Measurements from ENCODE around the gene LRP1B. TPM values are rescaled to one million over a fixed set of nuclear protein-coding genes. Genes with fewer than 3 reads are reported as not detected.

Gene LRP1B
- polyA plus RNA-seq, 3 donors, result 0.25 to 3.1 (median 2.2) TPM

DNA sequence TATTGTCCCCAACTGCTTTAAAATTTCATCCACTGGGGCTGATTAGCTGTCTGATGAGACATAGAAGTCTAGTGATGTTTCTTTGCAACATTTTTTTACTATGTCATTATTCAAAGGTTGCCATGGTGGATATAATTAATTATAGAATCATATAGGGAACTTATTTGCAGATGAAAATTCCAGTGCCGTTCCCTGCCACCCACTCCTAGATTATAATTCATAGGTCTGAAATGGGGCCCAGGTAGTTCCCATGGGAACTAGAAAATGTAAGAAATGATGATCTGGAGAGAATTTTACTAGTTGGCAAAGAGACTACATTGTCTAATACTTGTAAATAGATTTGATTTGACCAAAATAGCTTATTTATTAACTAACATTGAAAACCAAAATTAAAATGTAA is 1854.2 kb downstream of the LRP1B start:
- 53 to 94% (median 85%) methylated on average over 1 of the region's 1 CpG for WGBS, 3 donors
- H3K27ac ChIP-seq (ENCODE audit: low read depth, low read length), result no peak overlapping the region

DNA sequence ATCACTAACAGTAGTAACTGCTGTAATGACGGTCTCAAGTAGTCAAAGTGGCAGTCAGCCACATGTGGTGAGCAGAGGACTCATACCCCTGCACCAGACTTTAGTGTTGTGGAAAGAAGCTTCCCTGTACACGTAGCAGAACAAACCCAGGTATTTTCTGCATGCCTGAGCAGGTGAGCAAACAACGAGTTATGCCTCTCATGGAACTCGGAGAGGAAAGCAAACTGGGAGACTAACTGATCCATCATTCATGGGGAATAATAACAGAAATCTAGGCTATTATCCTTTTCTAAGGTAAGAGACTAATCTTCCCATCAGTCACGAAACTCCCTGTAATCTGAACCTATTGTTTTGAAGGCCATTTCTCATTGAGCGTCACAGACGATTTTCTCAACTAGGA is 1855.4 kb downstream of the LRP1B start:
- no peak overlapping the region for H3K27ac ChIP-seq (ENCODE audit: low read depth, low read length)

DNA sequence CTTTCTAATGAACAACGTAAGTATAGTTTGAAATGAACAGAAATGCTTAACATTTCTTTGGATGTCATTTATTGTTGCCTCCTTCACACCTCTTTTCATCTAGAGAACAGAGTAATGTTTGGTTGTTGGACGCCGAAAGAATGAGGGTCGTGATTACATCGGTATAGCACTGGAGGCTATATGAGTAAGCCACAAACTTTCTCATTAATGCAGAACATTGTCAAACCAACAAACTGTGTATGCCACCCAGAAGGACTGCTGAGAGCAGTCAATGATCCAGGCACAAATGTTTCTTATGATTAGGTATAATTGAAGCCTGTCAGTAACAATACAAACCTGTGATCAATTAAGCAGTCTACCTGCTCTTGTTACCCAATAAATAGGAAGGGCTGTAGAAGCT is 1855.9 kb downstream of the LRP1B start:
- WGBS, 3 donors, result 80 to 91% (median 89%) methylated on average over 5 of the region's 5 CpGs
- no peak overlapping the region for H3K27ac ChIP-seq (ENCODE audit: low read depth, low read length)

More for the DNA sequence above, 1855.4 kb downstream of the LRP1B start:
- 56 to 83% (median 83%) methylated on average over 7 of the region's 7 CpGs for WGBS, 3 donors

DNA sequence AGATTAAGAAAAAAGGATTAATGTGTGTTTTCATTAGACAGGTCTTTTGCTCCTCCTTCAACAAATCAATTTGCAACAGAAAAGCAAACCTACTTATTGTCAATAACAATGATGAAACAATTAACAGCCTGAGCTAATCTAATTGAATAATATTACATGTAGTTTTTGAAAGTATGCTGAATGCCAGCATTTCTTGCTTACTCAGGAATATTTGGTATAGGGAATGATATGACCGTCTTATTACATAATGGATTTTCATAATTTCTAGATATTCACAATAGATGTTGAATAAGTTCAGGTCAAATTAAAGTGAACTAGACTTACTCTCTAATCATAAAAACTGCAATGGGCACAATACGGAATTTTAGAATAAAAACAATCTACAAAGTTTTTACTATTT is 1856.9 kb downstream of the LRP1B start:
- H3K27ac ChIP-seq (ENCODE audit: low read depth, low read length), result no peak overlapping the region
- 84 to 90% (median 88%) methylated on average over 2 of the region's 2 CpGs for WGBS, 3 donors

DNA sequence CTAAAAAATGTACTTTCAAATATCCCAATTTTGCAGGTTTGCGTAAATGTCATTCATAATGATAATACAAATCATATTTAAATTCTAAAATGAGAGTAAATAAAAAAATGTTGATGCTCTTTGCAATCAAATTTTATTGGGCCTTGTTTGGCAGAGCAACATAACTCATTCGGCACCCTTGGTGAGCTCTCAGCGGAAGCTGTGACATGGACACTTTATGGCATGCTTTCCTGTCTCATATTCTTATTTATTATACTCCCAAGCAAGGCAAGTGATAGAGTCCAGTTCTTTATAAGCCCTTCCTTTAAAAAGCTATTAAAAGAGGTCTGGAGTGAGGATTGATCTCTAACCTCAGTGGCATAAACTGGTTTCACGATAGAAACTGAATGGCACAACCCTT is 1857.4 kb downstream of the LRP1B start:
- WGBS, 3 donors, result 80 to 86% (median 85%) methylated on average over 4 of the region's 4 CpGs
- H3K27ac ChIP-seq (ENCODE audit: low read depth, low read length), result no peak overlapping the region

DNA sequence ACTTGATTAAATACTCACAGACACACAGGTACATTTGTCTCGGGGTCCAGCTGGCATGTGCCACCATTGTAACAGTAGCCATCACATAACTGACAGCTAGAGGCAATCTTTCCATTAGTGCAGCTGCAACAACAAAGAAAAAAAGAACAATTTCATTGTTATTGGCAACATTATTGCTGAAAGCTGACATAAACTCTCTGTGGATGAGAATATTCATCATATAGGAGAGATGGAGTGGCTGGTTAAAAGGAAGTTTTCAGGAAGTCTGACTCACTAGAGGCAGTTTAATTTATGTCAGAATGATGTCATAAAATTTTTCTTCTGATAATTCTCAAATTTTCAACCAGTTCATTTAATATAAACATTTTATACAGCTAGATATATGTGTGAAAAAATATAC is 1860.6 kb downstream of the LRP1B start:
- H3K27ac ChIP-seq (ENCODE audit: low read depth, low read length), result no peak overlapping the region
- WGBS, 3 donors, result 77 to 84% (median 82%) methylated on average over 1 of the region's 1 CpG

DNA sequence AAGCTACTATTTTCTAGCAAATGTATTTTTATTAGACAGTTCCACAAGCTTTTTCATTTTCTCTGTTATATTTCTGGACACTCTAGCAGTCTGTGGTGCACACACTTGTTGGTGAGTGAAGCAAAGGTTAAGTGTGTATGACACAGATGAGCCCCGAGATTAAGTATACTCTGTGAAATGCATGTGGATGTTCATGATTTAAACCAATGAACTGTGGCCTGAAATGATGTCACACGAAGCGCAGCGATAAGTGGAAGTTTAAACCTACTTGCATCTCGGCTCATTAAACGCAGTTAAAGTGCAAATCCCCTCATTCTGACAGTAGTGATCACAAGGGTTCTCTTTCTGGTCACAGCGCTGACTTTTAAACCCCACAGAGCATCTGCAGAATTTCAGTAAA is 1861.8 kb downstream of the LRP1B start:
- no peak overlapping the region for H3K27ac ChIP-seq (ENCODE audit: low read depth, low read length)
- WGBS, 3 donors, result 66 to 78% (median 78%) methylated on average over 7 of the region's 7 CpGs

DNA sequence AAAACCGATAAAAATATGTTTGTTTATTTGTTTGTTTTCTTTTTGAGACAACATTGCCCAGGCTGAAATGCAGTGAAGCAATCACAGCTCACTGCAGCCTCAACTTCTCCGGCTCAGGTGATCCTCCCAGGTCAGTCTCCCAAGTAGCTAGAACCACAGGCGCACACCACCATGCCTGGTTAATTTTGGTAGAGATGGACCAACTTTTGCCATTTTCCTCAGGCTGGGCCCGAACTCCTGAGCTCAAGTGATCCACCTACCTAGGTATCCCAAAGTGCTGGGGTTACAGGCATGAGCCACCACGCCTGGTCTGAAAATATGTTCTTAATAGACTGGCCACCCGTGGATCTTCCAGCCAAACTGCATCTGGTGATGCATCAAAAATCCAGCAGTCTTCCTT is 1867.9 kb downstream of the LRP1B start:
- 81 to 89% (median 84%) methylated on average over 6 of the region's 6 CpGs for WGBS, 3 donors
- H3K27ac ChIP-seq (ENCODE audit: low read depth, low read length), result no peak overlapping the region

DNA sequence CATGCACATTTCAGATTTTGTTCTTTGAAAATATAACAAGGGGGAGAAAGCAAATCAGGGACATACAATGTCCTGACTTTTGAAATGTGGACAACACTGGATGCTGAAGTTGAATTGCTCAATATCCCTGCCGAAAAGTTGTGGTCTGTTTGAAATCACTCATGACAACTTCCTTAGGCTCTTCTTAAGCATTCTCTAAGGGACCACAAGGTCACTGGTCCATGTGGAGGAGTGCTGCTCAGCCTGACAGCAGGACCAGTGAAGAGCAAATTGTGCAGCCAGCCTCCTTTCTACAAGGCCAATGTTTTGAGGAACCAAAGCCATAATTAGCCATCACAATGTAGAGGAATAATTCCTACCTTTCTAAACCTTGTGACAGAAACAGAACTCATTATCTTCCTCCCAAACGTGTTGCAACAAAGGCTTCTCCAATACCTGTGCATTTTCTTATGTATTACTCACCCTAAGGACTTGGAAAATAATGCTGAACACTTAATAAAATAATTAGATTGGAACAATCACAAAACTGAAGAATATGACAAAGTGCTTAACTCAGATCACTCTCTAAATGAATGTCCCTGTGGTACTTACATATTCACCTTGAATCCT is 1873.0 kb downstream of the LRP1B start:
- 39 to 61% (median 40%) methylated on average over 2 of the region's 2 CpGs for WGBS, 3 donors
- H3K27ac ChIP-seq (ENCODE audit: low read depth, low read length), result no peak overlapping the region

DNA sequence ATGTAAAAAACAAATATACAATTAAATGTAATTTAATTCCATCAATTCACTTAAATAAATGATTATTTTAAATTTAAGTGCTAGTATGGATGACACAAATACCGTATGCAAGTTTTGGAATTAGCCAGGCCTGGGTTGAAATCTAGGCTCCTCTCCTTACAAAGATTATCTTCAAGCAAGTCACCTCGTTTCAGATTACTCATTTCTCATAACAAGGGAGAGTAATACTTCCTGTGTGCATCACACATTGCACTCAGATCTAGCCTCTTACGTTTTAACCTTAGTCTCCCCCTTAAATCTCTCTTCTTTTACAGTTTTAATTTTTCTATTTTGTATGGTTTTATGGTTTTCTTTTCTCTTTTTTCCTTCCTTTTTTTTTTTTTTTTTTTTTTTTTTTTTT is 1874.7 kb downstream of the LRP1B start:
- H3K27ac ChIP-seq (ENCODE audit: low read depth, low read length), result no peak overlapping the region
- 42 to 47% (median 42%) methylated on average over 3 of the region's 3 CpGs for WGBS, 3 donors

DNA sequence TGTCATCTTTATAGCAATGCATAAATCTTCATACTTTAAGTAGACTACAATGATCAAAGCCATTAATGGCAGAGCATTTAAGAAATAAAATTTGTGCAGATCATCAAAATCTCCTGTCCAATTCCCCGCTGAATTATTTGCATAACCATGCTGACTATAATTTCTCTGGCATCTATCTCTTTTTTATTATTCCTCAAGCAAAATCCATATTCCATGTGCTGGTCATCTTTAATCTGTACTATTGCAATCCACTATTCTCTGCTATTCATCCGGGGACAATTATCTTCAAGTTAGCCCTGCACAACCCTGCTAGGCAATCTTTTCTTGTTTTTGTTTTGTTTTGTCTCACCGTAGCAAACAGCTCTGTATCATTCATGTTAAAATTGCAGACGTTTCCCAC is 1881.0 kb downstream of the LRP1B start:
- 58 to 61% (median 60%) methylated on average over 4 of the region's 4 CpGs for WGBS, 3 donors
- no peak overlapping the region for H3K27ac ChIP-seq (ENCODE audit: low read depth, low read length)

DNA sequence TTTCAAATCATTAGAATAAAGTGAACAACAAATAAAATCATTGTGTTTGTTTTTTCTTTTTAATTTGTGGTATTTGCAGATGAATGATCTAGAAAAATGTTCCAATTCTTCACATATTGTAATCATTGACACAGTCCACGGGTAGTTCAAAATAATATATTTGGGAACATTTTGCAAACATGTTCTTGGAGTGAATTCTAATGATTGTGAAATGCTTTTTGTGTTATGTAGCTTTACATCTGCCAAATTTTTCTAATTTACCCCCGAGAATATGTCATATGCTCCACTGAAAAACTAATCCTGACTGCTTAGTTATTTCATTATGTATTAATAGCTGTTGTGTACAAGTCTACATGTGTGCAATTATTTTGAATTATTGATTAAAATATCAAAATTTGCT is 1882.2 kb downstream of the LRP1B start:
- no peak overlapping the region for H3K27ac ChIP-seq (ENCODE audit: low read depth, low read length)
- 40 to 44% (median 43%) methylated on average over 2 of the region's 2 CpGs for WGBS, 3 donors

DNA sequence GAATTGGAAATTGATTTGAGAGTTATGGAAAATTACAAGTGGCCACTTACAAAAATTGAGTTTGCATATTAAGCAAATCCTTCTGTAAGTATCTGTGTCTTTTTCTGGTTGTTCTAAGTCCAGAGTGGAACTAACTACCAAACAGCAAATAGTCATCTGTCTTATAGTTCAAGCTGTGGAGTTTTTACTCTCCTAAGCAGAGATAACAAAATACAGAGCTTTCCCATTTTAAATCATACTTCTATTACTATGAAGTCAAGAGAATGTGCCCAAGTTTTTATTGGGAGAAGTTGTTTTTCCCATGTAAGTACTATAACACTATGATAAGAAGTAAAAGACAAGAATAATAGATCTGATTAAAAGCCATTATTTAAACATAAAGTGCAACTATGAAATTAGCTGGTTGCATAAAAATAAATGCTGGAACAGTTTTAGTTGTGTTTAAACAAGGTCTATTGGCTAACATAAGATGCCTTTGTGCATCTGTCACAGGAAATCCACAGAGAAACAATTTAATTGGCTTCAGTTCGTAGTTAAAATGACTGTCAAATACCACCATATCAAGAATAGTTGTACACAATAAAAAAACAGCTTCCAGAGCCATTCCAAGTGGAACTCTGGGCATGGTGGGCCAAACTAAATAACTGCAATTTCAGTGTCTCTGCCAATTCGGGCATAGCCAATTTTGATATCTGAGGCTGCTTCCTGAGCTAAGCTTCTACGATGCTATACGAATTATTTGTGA is 1883.2 kb downstream of the LRP1B start:
- WGBS, 3 donors, result 56 to 72% (median 65%) methylated on average over 4 of the region's 4 CpGs
- H3K27ac ChIP-seq (ENCODE audit: low read depth, low read length), result no peak overlapping the region

DNA sequence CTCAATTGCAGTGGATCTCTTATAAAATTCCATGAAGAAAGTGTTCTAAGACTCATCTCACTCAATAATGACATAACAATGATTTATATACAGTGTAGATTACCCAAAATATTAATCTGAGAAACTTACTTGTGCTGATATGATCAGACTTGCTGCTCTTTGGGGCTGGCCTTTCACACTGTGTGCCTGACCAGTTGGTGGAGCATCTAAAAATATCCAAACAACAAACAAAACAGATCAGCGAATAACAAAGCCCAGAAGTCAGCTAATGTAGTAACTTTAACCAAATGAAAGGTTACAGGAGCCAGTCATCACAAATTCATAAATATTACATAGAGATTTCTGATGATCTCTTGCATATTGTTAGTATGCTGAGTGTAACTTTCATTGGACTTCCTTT is 1883.9 kb downstream of the LRP1B start:
- H3K27ac ChIP-seq (ENCODE audit: low read depth, low read length), result no peak overlapping the region
- WGBS, 3 donors, result 44 to 59% (median 45%) methylated on average over 1 of the region's 1 CpG

DNA sequence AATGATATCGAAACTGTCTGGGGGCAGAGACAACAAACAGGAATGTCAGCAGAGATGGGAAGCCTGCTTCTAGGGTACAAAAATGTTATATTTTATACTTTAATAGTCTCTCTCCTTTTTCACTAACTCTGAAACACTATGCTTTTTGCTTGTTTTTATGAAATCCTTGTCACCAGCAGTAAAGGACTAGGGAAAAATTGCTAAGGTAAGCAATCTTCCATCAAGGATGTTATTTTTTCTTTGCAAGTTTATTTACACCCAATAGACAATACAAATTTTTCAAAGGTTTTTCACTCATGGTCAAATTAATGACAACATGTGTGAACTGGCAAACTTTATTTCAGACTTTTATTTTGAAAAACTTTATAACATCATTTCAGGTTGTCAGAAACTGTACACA is 1884.8 kb downstream of the LRP1B start:
- WGBS, 3 donors, result 74 to 83% (median 79%) methylated on average over 1 of the region's 1 CpG

DNA sequence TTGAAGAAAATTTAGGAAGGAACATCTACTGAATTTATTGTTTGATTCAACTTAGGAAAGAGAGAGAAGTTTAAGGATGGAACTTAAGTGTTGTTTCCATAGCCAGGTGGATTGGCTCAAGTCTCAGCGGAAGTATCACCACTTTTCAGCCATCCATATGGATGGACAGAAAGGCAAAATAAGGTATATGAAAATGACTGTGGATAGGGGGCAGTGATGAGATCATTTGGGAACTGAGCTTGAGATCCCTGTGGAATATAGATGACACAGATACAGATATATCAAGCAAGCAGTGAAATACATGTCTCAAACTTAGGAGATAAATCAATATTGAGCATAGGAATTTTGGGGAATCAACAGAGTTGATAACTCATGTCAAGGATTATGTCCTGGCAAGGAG is 1887.9 kb downstream of the LRP1B start:
- H3K27ac ChIP-seq (ENCODE audit: low read depth, low read length), result no peak overlapping the region
- 90 to 97% (median 95%) methylated on average over 1 of the region's 1 CpG for WGBS, 3 donors

More for the DNA sequence above, 1884.8 kb downstream of the LRP1B start:
- no peak overlapping the region for H3K27ac ChIP-seq (ENCODE audit: low read depth, low read length)

DNA sequence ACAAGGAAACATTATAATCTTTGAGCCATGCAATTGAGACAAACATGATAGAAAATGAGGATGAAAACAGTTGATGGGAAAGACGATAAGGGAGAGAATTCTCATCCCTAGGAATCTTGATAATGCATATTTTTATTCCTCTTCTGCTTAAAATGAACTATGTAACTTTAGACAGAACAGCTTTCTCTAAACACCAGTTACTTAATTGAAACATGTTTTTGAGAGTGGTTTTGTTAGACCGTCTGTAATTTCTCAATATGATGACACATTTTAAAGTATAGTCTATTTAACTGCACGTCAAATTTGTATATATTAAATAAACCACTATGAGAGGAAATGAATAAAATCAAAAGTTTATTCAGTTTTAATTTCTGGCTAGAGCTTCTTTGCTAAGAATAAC is 1896.7 kb downstream of the LRP1B start:
- WGBS, 3 donors, result 52 to 64% (median 61%) methylated on average over 3 of the region's 3 CpGs
- H3K27ac ChIP-seq (ENCODE audit: low read depth, low read length), result no peak overlapping the region

DNA sequence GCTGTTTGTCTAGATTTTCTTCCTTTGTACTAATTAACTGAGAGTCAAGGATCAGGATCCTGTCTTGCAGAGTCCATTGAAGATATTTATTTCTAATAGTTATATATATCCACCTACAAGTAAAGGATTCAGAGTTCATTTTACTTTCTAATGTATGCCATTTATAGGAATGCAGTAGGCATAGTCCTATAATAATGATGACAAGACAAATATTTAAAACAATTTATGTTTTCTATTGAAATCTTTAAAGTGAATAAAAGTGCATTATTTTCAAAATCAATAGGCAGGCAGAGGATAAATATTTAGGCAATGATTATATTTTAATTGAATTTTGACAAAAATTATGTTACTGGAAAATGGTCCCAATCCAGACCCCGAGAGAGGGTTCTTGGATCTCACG is 1919.9 kb downstream of the LRP1B start:
- 63 to 87% (median 77%) methylated on average over 2 of the region's 2 CpGs for WGBS, 3 donors

DNA sequence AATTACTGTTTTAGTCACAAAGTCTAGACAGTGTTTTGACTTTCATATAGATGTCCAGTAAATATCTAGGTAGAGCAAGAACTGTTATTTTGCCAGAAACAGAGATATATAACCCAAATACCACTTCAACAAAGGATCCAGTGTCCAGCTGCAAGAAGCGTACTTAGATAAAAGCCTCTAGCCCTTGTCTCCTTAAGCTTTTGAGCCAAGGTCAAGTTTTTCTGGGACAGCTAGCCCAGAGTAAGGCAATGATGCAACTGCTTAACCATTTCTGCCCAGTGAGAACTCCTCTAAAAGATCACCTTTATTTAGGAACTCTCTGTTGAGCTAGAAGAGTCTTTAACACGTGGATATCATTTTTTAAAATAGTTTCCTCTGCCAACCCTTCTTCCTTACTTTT is 1925.7 kb downstream of the LRP1B start:
- no peak overlapping the region for H3K27ac ChIP-seq (ENCODE audit: low read depth, low read length)
- WGBS, 3 donors, result 47 to 60% (median 47%) methylated on average over 2 of the region's 2 CpGs

More for the DNA sequence above, 1919.9 kb downstream of the LRP1B start:
- H3K27ac ChIP-seq (ENCODE audit: low read depth, low read length), result no peak overlapping the region

DNA sequence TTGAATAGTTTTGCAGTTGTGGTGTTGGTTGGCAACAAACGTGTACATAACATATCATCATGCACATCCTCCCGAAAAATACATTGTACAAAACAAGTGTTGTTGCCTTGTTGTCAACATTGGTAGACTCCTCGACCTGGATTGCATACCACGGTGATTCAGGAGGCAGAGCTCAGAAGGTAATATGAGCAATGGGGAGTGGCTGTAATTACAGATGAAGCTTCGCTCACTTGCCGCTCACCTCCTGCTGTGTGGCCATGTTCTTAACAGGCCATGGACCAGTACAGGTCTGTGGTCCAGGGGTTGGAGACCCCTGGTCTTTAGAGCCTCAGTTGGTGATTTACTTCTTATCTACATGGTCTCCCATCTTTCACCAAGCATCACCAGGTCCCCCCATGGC is 1927.5 kb downstream of the LRP1B start:
- no peak overlapping the region for H3K27ac ChIP-seq (ENCODE audit: low read depth, low read length)
- WGBS, 3 donors, result 78 to 88% (median 88%) methylated on average over 6 of the region's 6 CpGs
